Mucosa of rectum (tissue), 2 donors: ENCODE measurements around the gene CSMD2.

ENCODE experiments used
- H3K27ac ChIP-seq, 2 donors: one replicate each; pipeline ENCODE4 v1.7.0; 2013; ENCODE audit warnings: inconsistent platforms in 2 of 2, low read depth in 2 of 2, low read length in 2 of 2
- H3K27me3 ChIP-seq, 2 donors: one replicate each; pipeline ENCODE4 v1.7.0; 2013; ENCODE audit warnings: low read length in 2 of 2; ENCODE audit not compliant: control insufficient read depth in 2 of 2, insufficient read depth in 2 of 2
- H3K36me3 ChIP-seq, 2 donors: one replicate each; pipeline ENCODE4 v1.7.0; 2013; ENCODE audit warnings: low read length in 2 of 2; ENCODE audit not compliant: control insufficient read depth in 2 of 2, insufficient read depth in 2 of 2
- H3K4me1 ChIP-seq, 2 donors: one replicate each; pipeline ENCODE4 v1.7.0; 2013; ENCODE audit warnings: low read length in 2 of 2, mild to moderate bottlenecking in 1 of 2; ENCODE audit not compliant: control insufficient read depth in 2 of 2, insufficient read depth in 2 of 2
- H3K4me3 ChIP-seq, 2 donors: one replicate each; pipeline ENCODE4 v1.7.0; 2013; ENCODE audit warnings: low read length in 2 of 2
- H3K9ac ChIP-seq, 2 donors: one replicate each; pipeline ENCODE4 v1.7.0; 2013; ENCODE audit warnings: low read length in 2 of 2, low read depth in 1 of 2, mild to moderate bottlenecking in 1 of 2
- H3K9me3 ChIP-seq, 2 donors: one replicate each; pipeline ENCODE4 v1.7.0; 2013; ENCODE audit warnings: low read length in 2 of 2; ENCODE audit not compliant: control insufficient read depth in 2 of 2
- donor health status: healthy.
- donor health status: Normal muscosa, but diverticular disease.

Gene CSMD2

GRCh38 chr1:34013136-34013535 lies 151.9 kb downstream of the CSMD2 start:
- no peaks in the 10 kb centered on the region for H3K4me1 ChIP-seq
- no peaks in the 10 kb centered on the region for H3K9me3 ChIP-seq
- no peak overlapping the region for H3K4me3 ChIP-seq
- H3K27ac ChIP-seq, result no peak overlapping the region
- peaks cover 0 to 3% of the 10 kb centered on the region in 2 donors for H3K27me3 ChIP-seq
- H3K9ac ChIP-seq, result no peak overlapping the region
- H3K36me3 ChIP-seq, result no peaks in the 10 kb centered on the region

GRCh38 chr1:34009340-34009985 lies 155.6 kb downstream of the CSMD2 start:
- Histone ChIP-seq H3K9me3 (no peaks in the 10 kb centered on the region), H3K36me3 (no peaks in the 10 kb centered on the region), H3K4me1 (no peaks in the 10 kb centered on the region), H3K27me3 (no peaks in the 10 kb centered on the region), H3K4me3 (no peak overlapping the region), H3K9ac (no peak overlapping the region), H3K27ac (no peak overlapping the region)

GRCh38 chr1:34007760-34008159 lies 157.3 kb downstream of the CSMD2 start:
- H3K27me3 ChIP-seq, result peaks cover 0 to 2% of the 10 kb centered on the region in 2 donors
- no peak overlapping the region for H3K9ac ChIP-seq
- no peaks in the 10 kb centered on the region for H3K4me1 ChIP-seq
- no peaks in the 10 kb centered on the region for H3K36me3 ChIP-seq
- no peaks in the 10 kb centered on the region for H3K9me3 ChIP-seq
- H3K27ac ChIP-seq, result no peak overlapping the region
- no peak overlapping the region for H3K4me3 ChIP-seq

GRCh38 chr1:34005309-34005708 lies 159.7 kb downstream of the CSMD2 start:
- H3K36me3 ChIP-seq, result no peaks in the 10 kb centered on the region
- peaks cover 0 to 2% of the 10 kb centered on the region in 2 donors for H3K27me3 ChIP-seq
- H3K4me1 ChIP-seq, result no peaks in the 10 kb centered on the region
- no peak overlapping the region for H3K27ac ChIP-seq
- H3K9me3 ChIP-seq, result no peaks in the 10 kb centered on the region
- H3K4me3 ChIP-seq, result no peak overlapping the region
- no peak overlapping the region for H3K9ac ChIP-seq

- Histone ChIP-seq H3K27ac (no peak overlapping the region), H3K4me3 (no peak overlapping the region), H3K4me1 (no peaks in the 10 kb centered on the region), H3K9me3 (no peaks in the 10 kb centered on the region), H3K36me3 (no peaks in the 10 kb centered on the region), H3K9ac (no peak overlapping the region), H3K27me3 (peaks cover 0 to 2% of the 10 kb centered on the region in 2 donors)
Measured at GRCh38 chr1:34002810-34003209, 162.2 kb downstream of the CSMD2 start.

GRCh38 chr1:33997127-33998036 lies 167.6 kb downstream of the CSMD2 start:
- no peak overlapping the region for H3K4me3 ChIP-seq
- no peaks in the 10 kb centered on the region for H3K36me3 ChIP-seq
- H3K27me3 ChIP-seq, result no peaks in the 10 kb centered on the region
- no peak overlapping the region for H3K9ac ChIP-seq
- no peak overlapping the region for H3K27ac ChIP-seq
- H3K9me3 ChIP-seq, result no peaks in the 10 kb centered on the region
- H3K4me1 ChIP-seq, result no peaks in the 10 kb centered on the region

- Histone ChIP-seq H3K4me3 (no peak overlapping the region), H3K27ac (no peak overlapping the region), H3K9me3 (no peaks in the 10 kb centered on the region), H3K27me3 (no peaks in the 10 kb centered on the region), H3K36me3 (no peaks in the 10 kb centered on the region), H3K9ac (no peak overlapping the region), H3K4me1 (no peaks in the 10 kb centered on the region)
Measured at GRCh38 chr1:33996281-33996680, 168.7 kb downstream of the CSMD2 start.

- Histone ChIP-seq H3K4me3 (no peak overlapping the region), H3K27me3 (no peaks in the 10 kb centered on the region), H3K36me3 (no peaks in the 10 kb centered on the region), H3K9me3 (no peaks in the 10 kb centered on the region), H3K27ac (no peak overlapping the region), H3K4me1 (no peaks in the 10 kb centered on the region), H3K9ac (no peak overlapping the region)
Measured at GRCh38 chr1:33993301-33993700, 171.7 kb downstream of the CSMD2 start.

- H3K36me3 ChIP-seq, result no peaks in the 10 kb centered on the region
- H3K27ac ChIP-seq, result no peak overlapping the region
- H3K4me1 ChIP-seq, result no peaks in the 10 kb centered on the region
- no peaks in the 10 kb centered on the region for H3K9me3 ChIP-seq
- H3K4me3 ChIP-seq, result no peak overlapping the region
- no peaks in the 10 kb centered on the region for H3K27me3 ChIP-seq
- no peak overlapping the region for H3K9ac ChIP-seq
Measured at GRCh38 chr1:33990281-33990680, 174.7 kb downstream of the CSMD2 start.

- Histone ChIP-seq H3K9me3 (no peaks in the 10 kb centered on the region), H3K9ac (no peak overlapping the region), H3K4me3 (no peak overlapping the region), H3K4me1 (no peaks in the 10 kb centered on the region), H3K27me3 (no peaks in the 10 kb centered on the region), H3K36me3 (no peaks in the 10 kb centered on the region), H3K27ac (no peak overlapping the region)
Measured at GRCh38 chr1:33988161-33988560, 176.9 kb downstream of the CSMD2 start.
